Gastrocnemius medialis (tissue), 4 donors: ENCODE results near the gene PIP4K2C. TPM values are rescaled to one million over a fixed set of nuclear protein-coding genes. Genes with fewer than 3 reads are reported as not detected.
"Not testable (repeated sequence)": the region's sequence is repeated elsewhere in the genome, so short reads cannot be mapped to it uniquely, and the experiment has no call there.

Source experiments
- ATAC-seq, 2 donors: fragments of 150-250 bp; one replicate each; pipeline ENCODE4 v1.9.1; 2016
- DNase-seq, 2 donors: peaks; one replicate each; pipeline ENCODE4 v3.0.0-alpha.2; 2019
- H3K27ac ChIP-seq, 4 donors: fragments of 200-600 bp; sonication (generic); 1 replicate in 1 of 4; 2 replicates in 3 of 4; pipeline ENCODE4 v1.5.1; 2016 to 2018; ENCODE audit warnings: mild to moderate bottlenecking in 2 of 4, moderate library complexity in 1 of 4
- H3K27me3 ChIP-seq, 3 donors: fragments of 200-600 bp; sonication (generic) in 2 of 3; 1 replicate in 1 of 3; 2 replicates in 2 of 3; pipeline versions ENCODE4 v1.5.1 to v1.6.0; 2016 to 2019; ENCODE audit warnings: mild to moderate bottlenecking in 1 of 3, moderate library complexity in 1 of 3
- H3K36me3 ChIP-seq, 2 donors: fragments of 200-600 bp; sonication (generic) in 1 of 2; one replicate each; pipeline ENCODE4 v1.5.1; 2017 to 2018
- H3K4me1 ChIP-seq, 2 donors: fragments of 200-600 bp; sonication (generic) in 1 of 2; one replicate each; pipeline ENCODE4 v1.5.1; 2016 to 2017; ENCODE audit warnings: mild to moderate bottlenecking in 2 of 2
- H3K4me3 ChIP-seq, 4 donors: fragments of 200-600 bp; sonication (generic) in 3 of 4; 1 replicate in 1 of 4; 2 replicates in 3 of 4; pipeline ENCODE4 v1.5.1; 2016 to 2019; ENCODE audit warnings: mild to moderate bottlenecking in 2 of 4
- H3K9me3 ChIP-seq, 3 donors: fragments of 200-600 bp; sonication (generic) in 2 of 3; 1 replicate in 1 of 3; 2 replicates in 2 of 3; pipeline ENCODE4 v1.5.1; 2016 to 2019
- POLR2A ChIP-seq, 2 donors: fragments of 450-650 bp; IDR thresholded peaks; one replicate each; pipeline ENCODE4 v1.6.1; 2017; ENCODE audit warnings: antibody characterized with exemption in 2 of 2, mild to moderate bottlenecking in 2 of 2, moderate library complexity in 2 of 2
- in situ Hi-C, 4 donors: fragments of 200-750 bp; cut with MboI; loops; one replicate each; pipeline versions ENCODE4 v1.15.0 to v1.8.0; 2017; ENCODE audit warnings: low sequenced_read_pairs in 4 of 4
- intact Hi-C: fragments of 100-400 bp; cut with DNase I; formaldehyde crosslinking; loops from one replicate; pipeline ENCODE4 v1.15.1; 2023; ENCODE audit warnings: low total_unique reads
- total RNA-seq, 4 donors: library from RNA; depleted of rRNA; stranded (reverse); fragments of >200 nt; gene quantifications; one replicate each; pipeline versions ENCODE4 v1.1.0 to v1.2.3, GENCODE V29; 2016
- TF ChIP-seq, protein P1 (sequence below), 5 experiments: fragments of 450-650 bp in 3 of 5; fragments of 200-600 bp in 2 of 5; sonication (generic) in 2 of 5; IDR thresholded peaks in 4 of 5; conservative IDR thresholded peaks in 1 of 5; 1 replicate in 4 of 5; 2 replicates in 1 of 5; pipeline ENCODE4 v1.5.1; 2016 to 2019; ENCODE audit warnings: antibody characterized with exemption in 5 of 5, mild to moderate bottlenecking in 3 of 5, moderate library complexity in 3 of 5

Gene PIP4K2C
- total RNA-seq, 4 donors from 2014 or later: 11.2 to 22.0 (median 14.6) TPM

GRCh38 chr12:57558864-57559263 lies 32.1 kb upstream of the PIP4K2C start:
- in situ Hi-C loops: no loop called here
- Histone ChIP-seq H3K27ac (no peak overlapping the region), H3K4me1 (no peaks in the 10 kb centered on the region), H3K9me3 (no peaks in the 10 kb centered on the region), H3K27me3 (peaks cover 0 to 7% (median 0%) of the 10 kb centered on the region in 3 donors), H3K36me3 (no peaks in the 10 kb centered on the region), H3K4me3 (no peak overlapping the region)
- intact Hi-C loops: no loop called here
- TF ChIP-seq, protein P1, sequence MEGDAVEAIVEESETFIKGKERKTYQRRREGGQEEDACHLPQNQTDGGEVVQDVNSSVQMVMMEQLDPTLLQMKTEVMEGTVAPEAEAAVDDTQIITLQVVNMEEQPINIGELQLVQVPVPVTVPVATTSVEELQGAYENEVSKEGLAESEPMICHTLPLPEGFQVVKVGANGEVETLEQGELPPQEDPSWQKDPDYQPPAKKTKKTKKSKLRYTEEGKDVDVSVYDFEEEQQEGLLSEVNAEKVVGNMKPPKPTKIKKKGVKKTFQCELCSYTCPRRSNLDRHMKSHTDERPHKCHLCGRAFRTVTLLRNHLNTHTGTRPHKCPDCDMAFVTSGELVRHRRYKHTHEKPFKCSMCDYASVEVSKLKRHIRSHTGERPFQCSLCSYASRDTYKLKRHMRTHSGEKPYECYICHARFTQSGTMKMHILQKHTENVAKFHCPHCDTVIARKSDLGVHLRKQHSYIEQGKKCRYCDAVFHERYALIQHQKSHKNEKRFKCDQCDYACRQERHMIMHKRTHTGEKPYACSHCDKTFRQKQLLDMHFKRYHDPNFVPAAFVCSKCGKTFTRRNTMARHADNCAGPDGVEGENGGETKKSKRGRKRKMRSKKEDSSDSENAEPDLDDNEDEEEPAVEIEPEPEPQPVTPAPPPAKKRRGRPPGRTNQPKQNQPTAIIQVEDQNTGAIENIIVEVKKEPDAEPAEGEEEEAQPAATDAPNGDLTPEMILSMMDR (IDR thresholded peaks at IDR 0.05 in 4 of 5, conservative IDR thresholded peaks at IDR 0.05 in 1 of 5): no peak
- no peak for TF ChIP-seq POLR2A (IDR thresholded peaks at IDR 0.05)
- DNase-seq (no peak), ATAC-seq (no peak)

GRCh38 chr12:57560516-57560915 lies 30.5 kb upstream of the PIP4K2C start:
- in situ Hi-C loops: no loop called here
- no peak for DNase-seq
- intact Hi-C loops: no loop called here
- H3K27me3 ChIP-seq: peaks cover 0 to 7% (median 0%) of the 10 kb centered on the region in 3 donors
- H3K36me3 ChIP-seq: no peaks in the 10 kb centered on the region
- H3K4me3 ChIP-seq: no peak overlapping the region
- no peaks in the 10 kb centered on the region for H3K9me3 ChIP-seq
- no peak overlapping the region for H3K27ac ChIP-seq
- ATAC-seq: no peak
- H3K4me1 ChIP-seq: no peaks in the 10 kb centered on the region
- TF ChIP-seq, protein P1 (IDR thresholded peaks at IDR 0.05 in 4 of 5, conservative IDR thresholded peaks at IDR 0.05 in 1 of 5): no peak

DNA sequence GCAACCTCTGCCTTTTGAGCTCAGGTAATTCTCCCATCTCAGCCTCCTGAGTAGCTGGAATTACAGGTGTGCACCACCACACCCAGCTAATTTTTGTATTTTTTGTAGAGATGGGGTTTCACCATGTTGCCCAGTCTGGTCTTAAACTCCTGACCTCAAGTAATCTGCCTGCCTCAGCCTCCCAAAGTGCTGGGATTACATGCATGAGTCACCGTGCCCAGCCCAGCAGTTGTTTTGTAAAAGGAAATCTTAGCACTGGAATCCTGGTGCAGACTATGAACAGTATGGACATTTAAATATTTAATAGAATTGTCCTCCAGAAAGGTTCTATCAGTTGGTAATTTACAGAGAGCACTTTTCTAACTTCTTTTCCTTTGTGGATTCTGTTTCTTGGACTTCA lies 29.9 kb upstream of the PIP4K2C start:
- H3K4me3 ChIP-seq, H3K36me3 ChIP-seq, H3K4me1 ChIP-seq, H3K27ac ChIP-seq, intact Hi-C loops, ATAC-seq, DNase-seq, H3K27me3 ChIP-seq, in situ Hi-C loops, H3K9me3 ChIP-seq: not testable (repeated sequence)

- no peaks in the 10 kb centered on the region for H3K4me1 ChIP-seq
- H3K9me3 ChIP-seq: no peaks in the 10 kb centered on the region
- TF ChIP-seq, protein P1 (IDR thresholded peaks at IDR 0.05 in 4 of 5, conservative IDR thresholded peaks at IDR 0.05 in 1 of 5): no peak
- no peak for TF ChIP-seq POLR2A (IDR thresholded peaks at IDR 0.05)
- H3K27ac ChIP-seq: no peak overlapping the region
- in situ Hi-C loops: no loop called here
- no peak overlapping the region for H3K4me3 ChIP-seq
- peaks cover 0 to 14% (median 3%) of the 10 kb centered on the region in 3 donors for H3K27me3 ChIP-seq
- H3K36me3 ChIP-seq: no peaks in the 10 kb centered on the region
- no peak for DNase-seq
- intact Hi-C loops: no loop called here
- no peak for ATAC-seq
Measured at GRCh38 chr12:57563358-57563757, 27.6 kb upstream of the PIP4K2C start.

DNA sequence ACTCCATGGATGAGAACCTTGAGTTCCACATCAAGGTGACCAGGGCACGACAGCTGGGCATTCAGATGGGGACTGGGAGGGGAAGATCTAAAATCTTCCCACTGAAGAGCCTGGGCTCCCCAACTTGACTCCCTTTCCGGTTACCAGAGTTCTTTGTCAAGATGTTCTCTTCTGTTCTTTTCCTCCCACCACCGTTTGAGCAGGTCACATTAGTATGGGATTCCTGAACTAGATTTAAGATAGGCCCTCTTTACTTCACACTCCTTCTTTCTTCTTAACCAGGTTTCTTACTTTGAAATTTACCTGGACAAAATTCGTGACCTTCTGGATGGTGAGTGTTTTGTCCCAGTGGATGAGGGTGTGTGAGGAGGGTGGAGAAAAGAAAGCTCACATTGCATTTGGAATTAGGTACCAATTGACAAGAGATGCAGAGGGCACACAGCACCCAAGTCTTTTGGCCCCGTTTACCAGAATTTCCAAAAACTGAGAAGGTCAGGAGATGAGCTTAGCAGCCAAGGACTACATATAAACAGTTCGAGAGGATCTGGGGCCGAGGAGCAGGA lies 26.7 kb upstream of the PIP4K2C start:
- H3K27ac ChIP-seq: no peak overlapping the region
- TF ChIP-seq, protein P1 (IDR thresholded peaks at IDR 0.05 in 4 of 5, conservative IDR thresholded peaks at IDR 0.05 in 1 of 5): no peak
- TF ChIP-seq POLR2A (IDR thresholded peaks at IDR 0.05): no peak
- DNase-seq (no peak), ATAC-seq (no peak)
- no peak overlapping the region for H3K4me3 ChIP-seq
- peaks cover 0 to 14% (median 3%) of the 10 kb centered on the region in 3 donors for H3K27me3 ChIP-seq
- intact Hi-C loops: no loop called here
- no peaks in the 10 kb centered on the region for H3K9me3 ChIP-seq
- in situ Hi-C loops: no loop called here
- H3K36me3 ChIP-seq: no peaks in the 10 kb centered on the region
- H3K4me1 ChIP-seq: no peaks in the 10 kb centered on the region
